ENCODE measurements around the gene LHPP.

LHPP gene

GRCh38 chr10:124509880-124510632 lies 48.4 kb downstream of the LHPP start:
- ATAC-seq = no peak
- TF ChIP-seq PATZ1 (CRISPR knock-in tag; IDR thresholded peaks at IDR 0.05; ENCODE audit: borderline replicate concordance) = no peak
- TF ChIP-seq OSR1 (CRISPR knock-in tag; IDR thresholded peaks at IDR 0.05) = no peak
- no peak for TF ChIP-seq SNAI2 (CRISPR knock-in tag; IDR thresholded peaks at IDR 0.05)
- TF ChIP-seq RARB (CRISPR knock-in tag; IDR thresholded peaks at IDR 0.05) = no peak
- TF ChIP-seq ZNF565 (CRISPR knock-in tag; conservative IDR thresholded peaks at IDR 0.05; ENCODE audit: low read depth) = no peak
- TF ChIP-seq POU6F1 (CRISPR knock-in tag; IDR thresholded peaks at IDR 0.05; ENCODE audit: borderline replicate concordance, low read depth) = no peak
- TF ChIP-seq ESRRG (CRISPR knock-in tag; IDR thresholded peaks at IDR 0.05) = no peak
- no peak for TF ChIP-seq ZFP3 (CRISPR knock-in tag; IDR thresholded peaks at IDR 0.05)
- no peak for TF ChIP-seq BACH2 (CRISPR knock-in tag; IDR thresholded peaks at IDR 0.05; ENCODE audit: borderline replicate concordance)
- no peak for TF ChIP-seq TOX (CRISPR knock-in tag; IDR thresholded peaks at IDR 0.05; ENCODE audit: borderline replicate concordance)

GRCh38 chr10:124510759-124511158 lies 49.1 kb downstream of the LHPP start:
- no peak for ATAC-seq
- TF ChIP-seq ESRRG (CRISPR knock-in tag; IDR thresholded peaks at IDR 0.05) (no peak), RARB (CRISPR knock-in tag; IDR thresholded peaks at IDR 0.05) (no peak), CSDC2 (CRISPR knock-in tag; IDR thresholded peaks at IDR 0.05) (no peak), ZC3H10 (CRISPR knock-in tag; IDR thresholded peaks at IDR 0.05) (no peak)

GRCh38 chr10:124511205-124512039 lies 49.8 kb downstream of the LHPP start:
- no peak for ATAC-seq
- no peak for TF ChIP-seq POU6F1 (CRISPR knock-in tag; IDR thresholded peaks at IDR 0.05; ENCODE audit: borderline replicate concordance, low read depth)
- no peak for TF ChIP-seq PATZ1 (CRISPR knock-in tag; IDR thresholded peaks at IDR 0.05; ENCODE audit: borderline replicate concordance)
- no peak for TF ChIP-seq ARNTL (CRISPR knock-in tag; IDR thresholded peaks at IDR 0.05; ENCODE audit: borderline replicate concordance, low read depth)
- TF ChIP-seq ZFP3 (CRISPR knock-in tag; IDR thresholded peaks at IDR 0.05) = no peak
- no peak for TF ChIP-seq CSRNP3 (CRISPR knock-in tag; IDR thresholded peaks at IDR 0.05)
- TF ChIP-seq CREB5 (CRISPR knock-in tag; IDR thresholded peaks at IDR 0.05; ENCODE audit: low read depth) = no peak
- TF ChIP-seq PPARA (CRISPR knock-in tag; IDR thresholded peaks at IDR 0.05; ENCODE audit: borderline replicate concordance) = no peak

All from SK-N-SH treated with all-trans-retinoic acid at 6 μM for 48 hours (cell line).